Melanocyte of skin (primary cell): ENCODE data around the gene LAMP1. TPM values are rescaled to one million over a fixed set of nuclear protein-coding genes. Genes with fewer than 3 reads are reported as not detected.

Experiments
- small RNA-seq, 2 donors: library from RNA; depleted of rRNA; stranded (forward); fragments of <200 nt; gene quantifications; one replicate each; pipeline ENCODE3, GENCODE V24; 2012
- total RNA-seq, 2 donors: library from RNA; depleted of rRNA; stranded (reverse); fragments of >200 nt; gene quantifications; 2 replicates each; pipeline ENCODE4 v1.2.3, GENCODE V29; 2012

The LAMP1 gene
- total RNA-seq, result 100 to 1,000 TPM; 120 to 134 TPM

GRCh38 chr13:113296823-113297369 lies at the start of gene LAMP1:
Gene LAMP1 (plus strand): TSS chr13:113297239. CDS start chr13:113297435, 196 bp downstream.

Small RNAs within 50 kb of the gene (small RNA-seq; reads per million reads assigned to genes)
- 0 reads per million in 2 donors for gene MIR8075

Other genes with a start within 250 kb of the LAMP1 start
- gene F7, start 191.4 kb upstream of the LAMP1 start, total RNA-seq, result under 1 TPM; 0.33 to 0.69 TPM
- under 1 TPM in 1 of 2 donors, not detected in 1; 0.33 TPM for gene F10, start 174.4 kb upstream of the LAMP1 start, total RNA-seq
- not detected for gene PROZ, start 138.6 kb upstream of the LAMP1 start, total RNA-seq
- 10 to 100 TPM; 40.6 to 63.3 TPM for gene PCID2, start 88.6 kb upstream of the LAMP1 start, total RNA-seq
- gene CUL4A, start 87.6 kb upstream of the LAMP1 start, total RNA-seq, result 100 to 1,000 TPM in 1 of 2 donors, 10 to 100 TPM in 1; 85.3 to 162 TPM
- 1 to 10 TPM; 1.7 to 3.8 TPM for gene GRTP1, start 66.9 kb downstream of the LAMP1 start, total RNA-seq
- under 1 TPM; 0.33 to 0.69 TPM for gene ADPRHL1, start 156.2 kb downstream of the LAMP1 start, total RNA-seq
- gene DCUN1D2, start 193.5 kb downstream of the LAMP1 start, total RNA-seq, result 1 to 10 TPM; 4.5 to 5.3 TPM